Measurements from ENCODE around the gene GPR15.

GPR15 gene

DNA sequence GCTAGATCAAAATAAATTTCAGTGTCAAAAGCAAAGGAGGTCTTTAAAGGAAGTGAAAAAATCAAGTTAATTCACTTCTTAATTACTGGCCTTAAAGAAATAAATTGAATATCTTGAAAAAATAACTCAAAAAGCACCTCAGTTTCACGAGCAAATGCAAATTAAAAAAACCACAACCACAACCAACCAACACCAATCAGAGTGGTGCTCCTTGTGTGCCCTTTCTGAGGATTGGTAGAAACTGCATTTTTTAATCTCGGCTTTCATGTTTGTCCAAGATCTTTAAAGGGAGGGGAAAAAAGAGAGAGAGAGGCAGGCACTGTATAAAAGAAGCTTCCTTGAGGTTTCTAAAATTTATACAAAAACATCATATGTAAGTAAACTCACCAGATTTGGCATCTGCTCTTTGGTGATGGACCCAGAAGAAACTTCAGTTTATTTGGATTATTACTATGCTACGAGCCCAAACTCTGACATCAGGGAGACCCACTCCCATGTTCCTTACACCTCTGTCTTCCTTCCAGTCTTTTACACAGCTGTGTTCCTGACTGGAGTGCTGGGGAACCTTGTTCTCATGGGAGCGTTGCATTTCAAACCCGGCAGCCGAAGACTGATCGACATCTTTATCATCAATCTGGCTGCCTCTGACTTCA is at the start of gene GPR15:
Gene GPR15, plus strand, starts transcription at position 357 of the 653 bp plus-strand sequence. Its CDS starts 56 bp downstream, at position 413.
- no peak for DNase-seq

- no peak for DNase-seq
Measured at GRCh38 chr3:98482717-98483482, 48.9 kb upstream of the GPR15 start.

- DNase-seq = no peak
Measured at GRCh38 chr3:98483626-98484025, 48.2 kb upstream of the GPR15 start.

DNA sequence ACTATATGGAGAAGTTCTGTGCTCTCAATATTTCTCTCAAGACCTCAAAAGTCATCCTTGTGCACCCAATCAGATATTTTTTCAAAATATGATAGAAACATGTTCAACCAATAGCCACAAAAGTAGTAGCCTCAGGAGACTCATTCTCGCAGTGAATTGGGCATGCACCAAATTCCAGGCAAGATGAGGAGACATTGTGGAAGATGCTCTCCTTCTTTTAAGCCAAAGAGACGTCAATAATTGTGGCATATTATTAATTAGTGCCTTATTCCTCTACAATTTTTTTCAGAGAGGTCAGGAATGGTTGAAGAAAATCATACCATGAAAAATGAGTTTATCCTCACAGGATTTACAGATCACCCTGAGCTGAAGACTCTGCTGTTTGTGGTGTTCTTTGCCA is 34.4 kb upstream of the GPR15 start, which contains the start of gene OR5K2:
Gene OR5K2, plus strand, starts transcription at position 301 of the 400 bp plus-strand sequence. Its CDS starts 0 bp downstream, at position 301.
- DNase-seq = no peak

DNA sequence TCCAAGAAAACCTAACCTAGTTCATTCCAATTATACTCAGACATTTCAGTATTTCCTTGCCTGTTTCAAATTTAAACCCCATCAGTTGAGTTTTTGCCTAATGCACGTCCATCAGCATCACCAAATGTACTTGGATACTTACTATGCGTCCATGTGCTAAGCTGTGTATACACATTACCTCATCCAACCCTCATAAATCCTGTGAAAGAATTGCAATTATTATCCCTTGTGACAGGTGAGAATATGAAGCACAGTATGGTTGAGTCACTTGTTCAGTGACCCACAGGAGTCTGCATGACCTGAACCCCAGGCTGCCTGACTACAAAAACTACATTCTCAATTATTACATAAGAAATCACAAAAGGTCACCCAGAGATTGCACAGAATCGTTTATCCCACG is 31.8 kb upstream of the GPR15 start:
- DNase-seq = no peak

DNA sequence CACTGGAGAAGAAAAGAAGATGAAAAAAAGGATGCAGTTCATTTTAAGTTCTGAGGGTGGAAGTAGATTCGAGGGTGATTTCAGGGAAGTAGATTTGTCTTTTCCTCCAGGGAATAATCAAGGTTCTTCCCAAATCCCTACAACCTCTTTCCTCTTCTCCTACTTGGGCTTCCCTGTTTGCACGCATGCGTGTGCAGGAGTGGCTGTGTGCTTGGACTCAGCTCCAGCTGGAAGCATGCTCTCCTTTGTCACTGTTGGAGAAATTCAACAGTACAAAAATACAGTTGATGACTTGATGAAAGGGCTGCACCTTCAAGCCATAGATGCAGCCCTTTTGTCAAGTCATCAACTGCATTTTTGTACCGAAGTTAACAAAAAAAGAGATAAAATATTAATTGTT is 30.5 kb upstream of the GPR15 start:
- DNase-seq = no peak

- no peak for DNase-seq
Measured at GRCh38 chr3:98501863-98502576, 29.8 kb upstream of the GPR15 start.

- DNase-seq = no peak
Measured at GRCh38 chr3:98504539-98504938, 27.2 kb upstream of the GPR15 start.

DNA sequence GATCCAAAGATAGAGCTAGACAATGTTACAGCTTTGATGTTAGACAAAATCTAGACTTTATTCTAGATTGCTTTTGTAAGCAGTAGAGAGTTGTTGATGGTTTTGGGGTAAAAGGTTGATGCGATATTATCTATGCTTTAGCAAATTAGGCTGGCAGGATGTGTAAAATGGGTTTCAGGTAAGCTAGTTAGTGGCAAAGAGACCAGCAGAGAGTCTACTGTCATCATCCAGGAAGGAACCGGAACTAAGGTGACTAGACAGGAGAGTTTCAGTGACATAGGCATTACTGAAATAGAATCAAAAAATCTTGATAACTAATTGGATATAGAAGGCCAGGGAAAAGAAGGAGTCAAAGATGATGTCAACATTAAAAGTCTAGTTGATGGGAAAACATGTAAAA is 23.2 kb upstream of the GPR15 start:
- DNase-seq = no peak

DNA sequence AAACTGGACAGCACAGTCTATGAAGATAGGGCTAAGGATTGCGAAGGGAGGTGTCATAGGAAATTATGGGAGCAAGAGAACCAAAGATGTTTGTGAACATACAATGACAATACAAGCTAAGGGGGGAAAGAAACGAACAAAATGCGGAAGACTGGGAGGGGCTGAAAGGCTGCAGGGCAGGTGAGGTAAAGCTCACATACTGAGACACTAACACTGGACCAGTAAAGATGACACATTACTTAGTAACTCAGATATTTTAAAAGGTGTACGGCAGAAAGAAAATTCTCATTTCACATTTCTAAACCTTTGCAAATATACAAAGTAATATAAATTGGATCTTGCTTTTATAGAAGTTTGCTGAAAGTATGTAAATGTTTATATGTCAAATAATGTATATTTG is 19.2 kb upstream of the GPR15 start:
- no peak for DNase-seq

- DNase-seq = no peak
Measured at GRCh38 chr3:98513091-98513511, 18.7 kb upstream of the GPR15 start.

DNA sequence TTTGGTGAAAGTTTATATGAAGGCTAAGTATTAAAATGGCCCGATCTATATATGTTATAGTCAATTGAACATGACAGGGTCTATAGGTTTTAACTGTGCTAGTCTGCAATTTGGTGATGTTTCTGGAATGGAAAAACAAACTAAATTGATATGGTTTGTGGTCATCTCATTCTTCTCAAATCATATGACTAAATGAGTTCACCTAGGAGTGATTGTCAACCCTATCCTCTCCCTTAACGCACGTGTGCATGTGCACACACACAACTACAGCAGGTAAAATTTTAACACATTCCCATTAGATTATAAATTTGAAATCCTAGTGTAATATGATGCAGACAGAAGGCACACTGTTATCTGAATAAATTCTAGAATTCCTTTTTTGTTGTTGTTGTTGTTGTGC is 18.0 kb upstream of the GPR15 start:
- DNase-seq = no peak

- no peak for DNase-seq
Measured at GRCh38 chr3:98514948-98515347, 16.8 kb upstream of the GPR15 start.

GRCh38 chr3:98518816-98519215 is 13.0 kb upstream of the GPR15 start:
- DNase-seq = no peak

GRCh38 chr3:98519351-98519750 is 12.4 kb upstream of the GPR15 start:
- DNase-seq = no peak

GRCh38 chr3:98521897-98522543 is 9.8 kb upstream of the GPR15 start:
- peak; percentile 58 for DNase-seq

GRCh38 chr3:98522544-98523281 is 9.1 kb upstream of the GPR15 start, which contains the start of gene CLDND1:
Gene CLDND1 (minus strand): TSS chr3:98522902. CDS start chr3:98521424, 1,478 bp downstream.
- DNase-seq = peak; percentile 95

GRCh38 chr3:98525494-98525893 is 6.3 kb upstream of the GPR15 start:
- DNase-seq = no peak

GRCh38 chr3:98528474-98529346 is 3.1 kb upstream of the GPR15 start:
- DNase-seq = no peak

DNA sequence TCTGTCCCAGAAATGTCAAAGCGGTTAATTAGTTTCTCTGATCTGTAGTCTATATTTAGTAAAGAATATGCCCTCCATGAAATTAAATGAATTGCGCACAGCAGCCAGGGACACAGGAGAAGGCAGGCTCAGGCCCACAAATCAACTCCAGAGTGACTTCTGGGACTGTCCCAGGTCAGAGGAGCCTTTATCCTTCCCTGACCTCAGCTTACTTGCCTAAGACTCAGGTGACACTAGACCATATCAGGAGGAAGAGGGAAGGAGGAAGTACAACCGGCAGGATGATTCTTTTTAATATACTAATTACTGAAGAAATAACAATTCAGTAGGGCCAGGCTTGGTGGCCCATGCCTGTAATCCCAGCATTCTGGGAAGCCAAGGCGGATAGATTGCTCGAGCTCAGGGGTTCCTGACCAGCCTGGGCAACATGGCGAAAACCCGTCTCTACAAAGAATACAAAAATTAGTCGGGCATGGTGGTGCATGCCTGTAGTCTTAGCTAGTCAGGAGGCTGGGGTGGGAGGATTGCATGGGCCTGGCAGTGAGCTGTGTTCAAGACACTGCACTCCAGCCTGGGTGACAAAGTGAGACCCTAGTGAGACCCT is 1.8 kb upstream of the GPR15 start:
- DNase-seq = no peak

DNA sequence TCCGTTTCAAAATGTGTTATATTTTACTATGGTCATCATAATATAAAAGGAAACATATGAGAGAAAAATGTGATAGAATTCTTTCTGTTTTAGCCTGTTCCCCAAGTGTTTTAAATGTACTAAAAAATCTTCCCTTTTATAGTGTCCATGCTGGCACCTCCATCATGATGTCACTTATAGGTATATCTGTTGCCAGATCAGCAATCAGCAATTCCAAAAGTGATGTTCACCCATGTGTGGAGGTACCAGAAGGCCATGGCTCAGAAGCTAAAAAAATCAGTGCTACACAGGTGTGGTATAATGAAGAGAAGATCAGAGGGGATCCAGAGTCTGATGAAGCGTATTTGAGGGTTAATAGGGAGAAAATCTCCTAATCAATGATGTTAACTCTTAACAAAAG is 1.1 kb upstream of the GPR15 start:
- no peak for DNase-seq
